HL-60 (cell line): ENCODE measurements around the gene MRTFA.

ENCODE experiments used
- DNase-seq, 2 experiments: peaks; one replicate each; pipeline ENCODE4 v3.0.0-alpha.2; 2010 to 2020; ENCODE audit warnings: low read depth in 1 of 2, low spot score in 1 of 2
- H3K27ac ChIP-seq: fragments of 250-450 bp; sonication (Bioruptor Pico); replicated peaks from 2 replicates; pipeline ENCODE4 v1.5.1; 2020; ENCODE audit warnings: mild to moderate bottlenecking, moderate library complexity
- H3K27me3 ChIP-seq: fragments of 250-450 bp; sonication (Bioruptor Pico); 2 replicates; pipeline ENCODE4 v1.5.1; 2021; ENCODE audit warnings: mild to moderate bottlenecking, moderate library complexity; ENCODE audit not compliant: insufficient read depth, poor library complexity, severe bottlenecking
- H3K4me3 ChIP-seq: replicated peaks from 2 replicates; pipeline ENCODE4 v1.5.1; 2011; ENCODE audit warnings: mild to moderate bottlenecking, control low read depth, low read length; ENCODE audit not compliant: insufficient read depth
- GABPA ChIP-seq: IDR thresholded peaks from 2 replicates; pipeline ENCODE4 v1.6.1; 2012; ENCODE audit warnings: low read depth
- POLR2AphosphoS5 ChIP-seq: IDR thresholded peaks from 2 replicates; pipeline ENCODE4 v1.6.1; 2012; ENCODE audit warnings: low read depth
- SPI1 ChIP-seq: IDR thresholded peaks from 2 replicates; pipeline ENCODE4 v1.6.1; 2012; ENCODE audit warnings: low read depth, mild to moderate bottlenecking, borderline replicate concordance
- TF ChIP-seq, protein P1 (sequence below): IDR thresholded peaks from 2 replicates; pipeline ENCODE4 v1.6.1; 2012; ENCODE audit warnings: low read depth; ENCODE audit not compliant: insufficient replicate concordance
- TF ChIP-seq, protein P2 (sequence below): IDR thresholded peaks from one replicate; pipeline ENCODE4 v1.5.1; 2011; ENCODE audit warnings: low read length, control low read depth, inconsistent platforms; ENCODE audit not compliant: insufficient read depth

MRTFA gene

DNA sequence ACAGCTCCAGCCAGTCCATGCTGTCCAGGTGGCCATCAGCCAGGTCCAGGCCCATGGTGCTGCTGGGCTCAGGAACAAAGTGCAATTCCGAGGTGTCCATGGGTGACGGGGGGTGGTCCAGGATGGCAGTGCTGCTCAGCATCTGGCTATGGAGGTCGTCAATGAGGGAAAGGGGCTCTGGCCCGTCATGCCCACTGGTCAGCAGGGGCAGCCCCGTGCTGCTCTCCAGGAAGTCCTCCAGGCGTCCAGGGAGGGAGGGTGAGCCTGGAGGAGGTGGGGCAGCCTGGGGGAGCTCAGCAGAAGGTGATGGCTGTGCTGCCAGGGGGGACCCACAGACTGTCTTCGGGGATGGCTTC lies 225.0 kb downstream of the MRTFA start:
- TF ChIP-seq POLR2AphosphoS5 (peak; percentile 47; the same call in 1 of the 2 replicates), SPI1 (no peak)
- Histone ChIP-seq H3K27ac (no peak overlapping the region), H3K27me3 (no peaks in the 10 kb centered on the region), H3K4me3 (no peak overlapping the region)
- DNase-seq, result no peak

DNA sequence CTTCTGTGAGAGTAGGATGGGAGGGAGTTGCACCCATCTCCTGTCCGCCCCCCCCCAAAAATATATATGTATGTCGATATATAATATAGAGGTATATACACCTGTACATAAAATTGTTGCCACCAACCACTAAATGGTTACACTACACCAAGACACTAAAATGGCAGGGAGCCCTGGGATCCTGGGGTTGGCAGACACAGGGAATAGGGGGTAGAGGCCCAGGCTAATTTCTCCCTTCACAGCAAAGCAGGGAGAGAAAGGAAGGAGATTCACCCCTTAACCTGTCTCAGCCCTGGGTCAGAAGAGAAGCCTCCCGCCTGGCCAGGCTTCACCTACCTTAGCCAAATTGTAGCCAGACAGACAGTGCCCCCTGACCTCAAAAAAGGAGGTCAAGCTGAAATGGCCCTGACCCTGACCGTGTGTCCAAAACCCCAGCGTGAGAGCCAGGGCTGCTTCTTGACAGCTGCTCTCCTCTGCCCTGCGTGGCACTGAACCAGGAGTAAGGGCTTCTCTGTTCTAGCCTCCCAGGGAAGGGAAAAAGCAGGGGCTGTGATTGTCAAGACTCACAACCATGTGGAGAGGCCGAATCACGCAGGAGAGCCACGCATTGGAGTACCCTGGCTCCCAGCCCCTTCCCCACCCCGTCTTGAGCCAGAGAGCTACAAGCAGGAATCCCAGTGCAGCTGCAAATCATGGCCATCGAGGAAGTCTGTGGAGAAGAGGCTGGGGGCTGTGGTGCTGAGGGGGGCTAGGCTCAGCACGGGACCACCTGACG lies 225.6 kb downstream of the MRTFA start:
- no peaks in the 10 kb centered on the region for H3K27me3 ChIP-seq
- no peak overlapping the region for H3K27ac ChIP-seq
- H3K4me3 ChIP-seq, result no peak overlapping the region
- TF ChIP-seq POLR2AphosphoS5 (no peak), GABPA (no peak), SPI1 (no peak)
- TF ChIP-seq, protein P1, sequence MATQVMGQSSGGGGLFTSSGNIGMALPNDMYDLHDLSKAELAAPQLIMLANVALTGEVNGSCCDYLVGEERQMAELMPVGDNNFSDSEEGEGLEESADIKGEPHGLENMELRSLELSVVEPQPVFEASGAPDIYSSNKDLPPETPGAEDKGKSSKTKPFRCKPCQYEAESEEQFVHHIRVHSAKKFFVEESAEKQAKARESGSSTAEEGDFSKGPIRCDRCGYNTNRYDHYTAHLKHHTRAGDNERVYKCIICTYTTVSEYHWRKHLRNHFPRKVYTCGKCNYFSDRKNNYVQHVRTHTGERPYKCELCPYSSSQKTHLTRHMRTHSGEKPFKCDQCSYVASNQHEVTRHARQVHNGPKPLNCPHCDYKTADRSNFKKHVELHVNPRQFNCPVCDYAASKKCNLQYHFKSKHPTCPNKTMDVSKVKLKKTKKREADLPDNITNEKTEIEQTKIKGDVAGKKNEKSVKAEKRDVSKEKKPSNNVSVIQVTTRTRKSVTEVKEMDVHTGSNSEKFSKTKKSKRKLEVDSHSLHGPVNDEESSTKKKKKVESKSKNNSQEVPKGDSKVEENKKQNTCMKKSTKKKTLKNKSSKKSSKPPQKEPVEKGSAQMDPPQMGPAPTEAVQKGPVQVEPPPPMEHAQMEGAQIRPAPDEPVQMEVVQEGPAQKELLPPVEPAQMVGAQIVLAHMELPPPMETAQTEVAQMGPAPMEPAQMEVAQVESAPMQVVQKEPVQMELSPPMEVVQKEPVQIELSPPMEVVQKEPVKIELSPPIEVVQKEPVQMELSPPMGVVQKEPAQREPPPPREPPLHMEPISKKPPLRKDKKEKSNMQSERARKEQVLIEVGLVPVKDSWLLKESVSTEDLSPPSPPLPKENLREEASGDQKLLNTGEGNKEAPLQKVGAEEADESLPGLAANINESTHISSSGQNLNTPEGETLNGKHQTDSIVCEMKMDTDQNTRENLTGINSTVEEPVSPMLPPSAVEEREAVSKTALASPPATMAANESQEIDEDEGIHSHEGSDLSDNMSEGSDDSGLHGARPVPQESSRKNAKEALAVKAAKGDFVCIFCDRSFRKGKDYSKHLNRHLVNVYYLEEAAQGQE, result no peak
- TF ChIP-seq, protein P2, sequence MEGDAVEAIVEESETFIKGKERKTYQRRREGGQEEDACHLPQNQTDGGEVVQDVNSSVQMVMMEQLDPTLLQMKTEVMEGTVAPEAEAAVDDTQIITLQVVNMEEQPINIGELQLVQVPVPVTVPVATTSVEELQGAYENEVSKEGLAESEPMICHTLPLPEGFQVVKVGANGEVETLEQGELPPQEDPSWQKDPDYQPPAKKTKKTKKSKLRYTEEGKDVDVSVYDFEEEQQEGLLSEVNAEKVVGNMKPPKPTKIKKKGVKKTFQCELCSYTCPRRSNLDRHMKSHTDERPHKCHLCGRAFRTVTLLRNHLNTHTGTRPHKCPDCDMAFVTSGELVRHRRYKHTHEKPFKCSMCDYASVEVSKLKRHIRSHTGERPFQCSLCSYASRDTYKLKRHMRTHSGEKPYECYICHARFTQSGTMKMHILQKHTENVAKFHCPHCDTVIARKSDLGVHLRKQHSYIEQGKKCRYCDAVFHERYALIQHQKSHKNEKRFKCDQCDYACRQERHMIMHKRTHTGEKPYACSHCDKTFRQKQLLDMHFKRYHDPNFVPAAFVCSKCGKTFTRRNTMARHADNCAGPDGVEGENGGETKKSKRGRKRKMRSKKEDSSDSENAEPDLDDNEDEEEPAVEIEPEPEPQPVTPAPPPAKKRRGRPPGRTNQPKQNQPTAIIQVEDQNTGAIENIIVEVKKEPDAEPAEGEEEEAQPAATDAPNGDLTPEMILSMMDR, result no peak
- no peak for DNase-seq

DNA sequence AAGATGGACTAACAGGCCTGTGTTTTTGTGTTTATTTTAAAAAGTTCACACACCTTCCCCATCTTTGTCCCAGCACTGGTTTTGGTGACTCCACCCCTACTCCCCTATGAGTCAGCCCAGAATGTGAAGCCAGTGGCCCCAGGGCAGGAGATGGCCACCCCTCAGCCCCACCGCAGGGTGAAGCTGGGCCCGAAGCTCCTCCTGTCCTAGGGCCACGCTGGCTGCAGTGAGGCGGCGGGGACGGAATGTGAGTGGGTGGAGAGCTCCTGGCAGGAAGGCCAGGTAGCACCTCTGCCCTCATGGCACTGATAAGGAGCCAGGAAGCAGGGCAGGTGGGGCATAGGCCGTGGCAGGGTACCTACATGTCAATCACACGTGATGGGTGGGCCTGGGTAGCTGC lies 226.2 kb downstream of the MRTFA start:
- Histone ChIP-seq H3K27me3 (no peaks in the 10 kb centered on the region), H3K27ac (no peak overlapping the region), H3K4me3 (no peak overlapping the region)
- DNase-seq, result no peak
- peak; percentile 24; the same call in 1 of the 2 replicates for TF ChIP-seq POLR2AphosphoS5
- no peak for TF ChIP-seq GABPA

DNA sequence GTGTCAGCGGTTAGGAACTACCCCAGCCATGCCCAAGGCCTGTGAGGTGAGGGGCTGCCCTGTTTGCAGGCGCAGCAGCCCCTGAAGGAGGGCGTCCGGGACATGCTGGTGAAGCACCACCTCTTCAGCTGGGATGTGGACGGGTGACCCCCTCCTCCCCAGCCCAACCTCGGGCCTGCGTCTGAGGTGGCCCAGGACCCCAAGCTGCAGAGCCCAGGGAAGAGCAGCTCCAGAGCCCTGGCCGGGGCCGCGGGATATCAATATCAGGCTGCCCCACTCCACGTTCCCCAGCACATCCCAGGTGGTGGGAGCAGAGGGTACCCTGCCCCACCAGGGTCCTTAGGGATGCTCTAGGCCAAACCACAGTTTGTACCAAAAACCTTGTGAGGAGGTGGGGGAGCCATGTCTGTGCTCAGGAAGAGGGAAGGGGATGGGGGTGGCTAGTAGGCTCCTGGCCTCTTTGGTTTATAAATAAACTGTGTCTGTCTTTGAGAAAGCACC lies 226.9 kb downstream of the MRTFA start:
- no peak overlapping the region for H3K4me3 ChIP-seq
- no peak for DNase-seq
- TF ChIP-seq POLR2AphosphoS5, result no peak; the same call in 1 of the 2 replicates
- no peak for TF ChIP-seq SPI1
- TF ChIP-seq, protein P1, result no peak
- TF ChIP-seq GABPA, result no peak
- TF ChIP-seq, protein P2, result no peak
- no peaks in the 10 kb centered on the region for H3K27me3 ChIP-seq
- no peak overlapping the region for H3K27ac ChIP-seq
